Heart left ventricle (tissue), 16 donors: ENCODE data around the gene AQP3. TPM values are rescaled to one million over a fixed set of nuclear protein-coding genes. Genes with fewer than 3 reads are reported as not detected.

Experiments used
- ATAC-seq, 4 donors: fragments of 200-7000 bp; cut with Tn5 transposase; one replicate each; pipeline ENCODE4 v1.9.1; 2020 to 2022; ENCODE audit warnings: moderate library complexity in 4 of 4, mild to moderate bottlenecking in 3 of 4, moderate number of reproducible peaks in 1 of 4
- DNase-seq, 5 donors: peaks; one replicate each; pipeline ENCODE4 v3.0.0-alpha.2; 2020
- H3K27ac ChIP-seq, 12 donors: fragments of 200-600 bp; sonication (generic) in 4 of 12; one replicate each; pipeline versions ENCODE4 v1.5.0 to v1.8.0; 2016 to 2022; ENCODE audit warnings: mild to moderate bottlenecking in 2 of 12
- H3K27me3 ChIP-seq, 9 donors: fragments of 200-600 bp; sonication (generic) in 2 of 9; one replicate each; pipeline versions ENCODE4 v1.5.1 to v1.8.0; 2016 to 2022; ENCODE audit warnings: mild to moderate bottlenecking in 3 of 9
- H3K36me3 ChIP-seq, 9 donors: fragments of 200-600 bp; sonication (generic) in 2 of 9; one replicate each; pipeline versions ENCODE4 v1.5.0 to v1.8.0; 2018 to 2022; ENCODE audit warnings: mild to moderate bottlenecking in 2 of 9
- H3K4me1 ChIP-seq, 12 donors: fragments of 200-600 bp; sonication (generic) in 4 of 12; one replicate each; pipeline versions ENCODE4 v1.5.0 to v1.8.0; 2016 to 2022; ENCODE audit warnings: mild to moderate bottlenecking in 3 of 12
- H3K4me3 ChIP-seq, 12 donors: fragments of 200-600 bp; sonication (generic) in 4 of 12; one replicate each; pipeline versions ENCODE4 v1.5.0 to v1.8.0; 2017 to 2022; ENCODE audit warnings: mild to moderate bottlenecking in 9 of 12, moderate library complexity in 4 of 12
- H3K9me3 ChIP-seq, 12 donors: fragments of 200-600 bp; sonication (generic) in 4 of 12; one replicate each; pipeline versions ENCODE4 v1.5.0 to v1.8.0; 2016 to 2022; ENCODE audit warnings: mild to moderate bottlenecking in 1 of 12
- POLR2A ChIP-seq, 2 donors: fragments of 450-650 bp; IDR thresholded peaks; one replicate each; pipeline ENCODE4 v1.6.1; 2017; ENCODE audit warnings: antibody characterized with exemption in 2 of 2, mild to moderate bottlenecking in 2 of 2, moderate library complexity in 2 of 2
- WGBS, 4 donors: extraction: QIAGEN DNeasy Blood & Tissue Kit in 2 of 4; methylation state at CpG; one replicate each; pipeline versions ENCODE4 v1.1.5 to v1.1.7; 2013 to 2018; 5-methylcytosine and 5-hydroxymethylcytosine counted together
- intact Hi-C, 10 donors: fragments of 100-400 bp; cut with DNase I; formaldehyde crosslinking; loops; one replicate each; pipeline versions ENCODE4 v1.11.1 to v1.14.2; 2022
- polyA plus RNA-seq, 2 donors: library from polyadenylated mRNA; stranded (reverse); fragments of 200-250 nt; gene quantifications; one replicate each; pipeline ENCODE4 v1.2.3, GENCODE V29; 2013
- total RNA-seq, 9 donors: library from RNA; depleted of rRNA in 2 of 9; stranded (reverse); fragments of >200 nt in 2 of 9; fragmentation: NEBNext Ultra II Directional in 3 of 9; extraction: Animal tissue kit (Norgen Biotek cat#: 25700) in 3 of 9; gene quantifications; one replicate each; pipeline versions ENCODE4 v1.1.0 to v1.2.4, GENCODE V29; 2016 to 2023
- TF ChIP-seq, protein P1 (sequence below), 12 donors: fragments of 200-600 bp; sonication (generic) in 4 of 12; IDR thresholded peaks; one replicate each; pipeline versions ENCODE4 v1.5.0 to v1.8.0; 2018 to 2022; ENCODE audit warnings: antibody characterized with exemption in 12 of 12, mild to moderate bottlenecking in 5 of 12
- donor health status: ischemic (EF 13 %, LVEDD 7.1; RV severe dilation, severe dysfunction).
- donor health status: healthy with polysubstance abuse.
- donor health status: DM: no; HTN: yes; CAD: no.
- donor health status: DM: no; HTN: no; CAD: no.
- donor health status: ischemic (EF 25% LVEDD 6.9; RV normal size, moderate dysfunction).
- donor health status: ischemic (EF 25% LVEDD 5.7; RV mildly dilated, moderate dysfunction).
- donor health status: healthy.
- donor health status: DM: yes; HTN: yes; CAD: no.
- donor health status: ischemic (EF 35%, LVEDD 5.7; RV mildly dilated, moderate dysfunction).
- donor health status: nonischemic (EF 11% LVEDD 7.7; RV severe dilation, severe dysfunction).
- donor health status: DM: yes; HTN: yes; CAD: no.
- donor health status: PGD.
- donor health status: ischemic (EF 29% LVEDD 5.4; RV normal size, mild dysfunction).
- donor health status: nonischemic (EF 23%, LVEDD 6.1; RV moderate dilation, normal function).

AQP3 gene
- total and polyA plus RNA-seq, 11 donors, result 6.0 to 116 (median 13.3) TPM

DNA sequence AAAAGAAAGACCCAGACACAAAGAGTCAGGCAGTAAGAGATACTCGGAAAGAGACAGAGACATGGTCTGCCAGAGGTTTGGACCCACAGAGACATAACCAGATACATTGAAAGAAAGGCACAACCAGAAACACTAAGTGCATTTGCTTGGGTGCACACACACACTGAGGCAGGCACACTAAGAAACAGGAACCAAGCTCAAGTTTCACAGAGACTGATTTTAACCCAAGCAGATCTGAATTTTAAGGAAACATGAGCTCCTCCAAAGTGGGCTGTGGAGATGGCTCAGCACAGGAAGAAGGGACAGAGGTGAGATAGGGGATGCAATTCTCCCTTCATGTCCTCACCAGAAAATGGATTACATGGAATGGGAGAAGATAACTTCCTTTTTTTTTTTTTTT is 9.5 kb downstream of the AQP3 start:
- H3K27ac ChIP-seq, result peak overlapping the region in 1 of 12 donors; percentile 70
- TF ChIP-seq, protein P1, sequence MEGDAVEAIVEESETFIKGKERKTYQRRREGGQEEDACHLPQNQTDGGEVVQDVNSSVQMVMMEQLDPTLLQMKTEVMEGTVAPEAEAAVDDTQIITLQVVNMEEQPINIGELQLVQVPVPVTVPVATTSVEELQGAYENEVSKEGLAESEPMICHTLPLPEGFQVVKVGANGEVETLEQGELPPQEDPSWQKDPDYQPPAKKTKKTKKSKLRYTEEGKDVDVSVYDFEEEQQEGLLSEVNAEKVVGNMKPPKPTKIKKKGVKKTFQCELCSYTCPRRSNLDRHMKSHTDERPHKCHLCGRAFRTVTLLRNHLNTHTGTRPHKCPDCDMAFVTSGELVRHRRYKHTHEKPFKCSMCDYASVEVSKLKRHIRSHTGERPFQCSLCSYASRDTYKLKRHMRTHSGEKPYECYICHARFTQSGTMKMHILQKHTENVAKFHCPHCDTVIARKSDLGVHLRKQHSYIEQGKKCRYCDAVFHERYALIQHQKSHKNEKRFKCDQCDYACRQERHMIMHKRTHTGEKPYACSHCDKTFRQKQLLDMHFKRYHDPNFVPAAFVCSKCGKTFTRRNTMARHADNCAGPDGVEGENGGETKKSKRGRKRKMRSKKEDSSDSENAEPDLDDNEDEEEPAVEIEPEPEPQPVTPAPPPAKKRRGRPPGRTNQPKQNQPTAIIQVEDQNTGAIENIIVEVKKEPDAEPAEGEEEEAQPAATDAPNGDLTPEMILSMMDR (IDR thresholded peaks at IDR 0.05), result no peak
- no peak for TF ChIP-seq POLR2A (IDR thresholded peaks at IDR 0.05)
- no peaks in the 10 kb centered on the region for H3K9me3 ChIP-seq
- no peak overlapping the region for H3K4me3 ChIP-seq
- ATAC-seq, result no peak
- 83 to 100% (median 97%) methylated on average over 1 of the region's 1 CpG for WGBS, 4 donors
- peaks cover 0 to 4% (median 0%) of the 10 kb centered on the region in 9 donors for H3K27me3 ChIP-seq
- DNase-seq, result no peak
- intact Hi-C loops, result no loop called here
- peaks cover 0 to 33% (median 11%) of the 10 kb centered on the region in 12 donors for H3K4me1 ChIP-seq
- no peaks in the 10 kb centered on the region for H3K36me3 ChIP-seq

DNA sequence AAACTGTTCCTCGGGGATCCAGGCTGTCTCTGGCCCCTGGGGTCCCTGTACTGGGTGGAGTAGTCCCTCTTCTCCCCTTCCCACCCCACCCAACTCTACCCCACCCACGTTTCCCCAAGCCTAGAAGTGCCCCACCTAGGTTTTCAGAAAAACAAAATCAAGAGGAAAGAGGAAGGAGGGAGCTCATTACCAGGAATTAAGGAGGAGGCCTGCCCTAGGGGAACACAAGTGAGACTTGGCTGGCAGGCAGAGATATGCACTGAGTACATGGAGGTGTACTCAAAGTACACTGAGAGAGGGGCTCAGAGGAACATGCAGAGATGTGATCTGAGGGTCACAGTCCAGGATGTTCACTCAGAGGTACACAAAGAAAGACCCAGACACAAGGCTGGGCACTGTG is 10.2 kb downstream of the AQP3 start:
- TF ChIP-seq, protein P1 (IDR thresholded peaks at IDR 0.05), result no peak
- TF ChIP-seq POLR2A (IDR thresholded peaks at IDR 0.05), result no peak
- peaks cover 0 to 4% (median 0%) of the 10 kb centered on the region in 9 donors for H3K27me3 ChIP-seq
- ATAC-seq (peak in 1 of 4 donors; percentile 12), DNase-seq (no peak)
- intact Hi-C loops, result no loop called here
- H3K36me3 ChIP-seq, result no peaks in the 10 kb centered on the region
- H3K27ac ChIP-seq, result peak overlapping the region in 8 of 12 donors; percentile 28 to 70 (median 44)
- no peaks in the 10 kb centered on the region for H3K9me3 ChIP-seq
- no peak overlapping the region for H3K4me3 ChIP-seq
- WGBS, 4 donors, result 24 to 41% (median 38%) methylated on average over 2 of the region's 2 CpGs
- peaks cover 0 to 33% (median 11%) of the 10 kb centered on the region in 12 donors for H3K4me1 ChIP-seq

GRCh38 chr9:33436445-33436844 is 10.9 kb downstream of the AQP3 start:
- Histone ChIP-seq H3K4me3 (no peak overlapping the region), H3K27ac (peak overlapping the region in 9 of 12 donors; percentile 26 to 70 (median 43)), H3K4me1 (peaks cover 0 to 33% (median 11%) of the 10 kb centered on the region in 12 donors), H3K9me3 (no peaks in the 10 kb centered on the region), H3K36me3 (no peaks in the 10 kb centered on the region), H3K27me3 (peaks cover 0 to 4% (median 0%) of the 10 kb centered on the region in 9 donors)
- intact Hi-C loops, result no loop called here
- TF ChIP-seq POLR2A (IDR thresholded peaks at IDR 0.05), result no peak
- TF ChIP-seq, protein P1 (IDR thresholded peaks at IDR 0.05), result no peak
- 32 to 44% (median 37%) methylated on average over 8 of the region's 8 CpGs for whole genome bisulfite sequencing, 4 donors
- ATAC-seq (peak in 3 of 4 donors; percentile 40 to 66 (median 49)), DNase-seq (peak in 1 of 5 donors; percentile 62)

DNA sequence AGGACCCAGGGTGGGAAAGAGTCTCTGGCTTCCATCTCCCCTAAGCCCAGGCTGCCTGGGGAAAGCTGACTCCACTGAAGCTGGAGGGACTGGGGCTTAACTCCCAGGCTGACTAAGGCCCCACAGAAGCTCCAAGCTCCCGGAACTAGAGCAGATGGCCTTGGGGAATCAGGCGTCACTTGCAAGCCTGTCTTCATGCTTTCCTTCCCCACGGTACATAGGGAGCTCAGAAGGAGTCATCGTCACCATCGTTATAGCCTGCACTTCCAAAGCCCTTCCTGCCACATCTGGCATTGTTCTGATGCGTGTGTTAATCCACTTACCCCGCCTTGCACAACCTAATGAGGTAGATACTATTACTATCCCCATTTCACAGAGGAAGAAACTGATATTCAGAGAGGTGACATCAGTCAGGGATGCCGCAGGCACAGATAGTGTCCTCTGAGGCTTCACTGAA is 11.5 kb downstream of the AQP3 start:
- ATAC-seq (peak in 2 of 4 donors; percentile 10 to 49), DNase-seq (no peak)
- Histone ChIP-seq H3K9me3 (no peaks in the 10 kb centered on the region), H3K4me3 (no peak overlapping the region), H3K27me3 (peaks cover 0 to 4% (median 0%) of the 10 kb centered on the region in 9 donors), H3K4me1 (peaks cover 0 to 33% (median 11%) of the 10 kb centered on the region in 12 donors), H3K27ac (peak overlapping the region in 7 of 12 donors; percentile 5 to 70 (median 47)), H3K36me3 (no peaks in the 10 kb centered on the region)
- 39 to 59% (median 53%) methylated on average over 8 of the region's 8 CpGs for WGBS, 4 donors
- no peak for TF ChIP-seq POLR2A (IDR thresholded peaks at IDR 0.05)
- TF ChIP-seq, protein P1 (IDR thresholded peaks at IDR 0.05), result no peak
- intact Hi-C loops, result no loop called here
